ENCODE results near the gene NATD1.

DNA sequence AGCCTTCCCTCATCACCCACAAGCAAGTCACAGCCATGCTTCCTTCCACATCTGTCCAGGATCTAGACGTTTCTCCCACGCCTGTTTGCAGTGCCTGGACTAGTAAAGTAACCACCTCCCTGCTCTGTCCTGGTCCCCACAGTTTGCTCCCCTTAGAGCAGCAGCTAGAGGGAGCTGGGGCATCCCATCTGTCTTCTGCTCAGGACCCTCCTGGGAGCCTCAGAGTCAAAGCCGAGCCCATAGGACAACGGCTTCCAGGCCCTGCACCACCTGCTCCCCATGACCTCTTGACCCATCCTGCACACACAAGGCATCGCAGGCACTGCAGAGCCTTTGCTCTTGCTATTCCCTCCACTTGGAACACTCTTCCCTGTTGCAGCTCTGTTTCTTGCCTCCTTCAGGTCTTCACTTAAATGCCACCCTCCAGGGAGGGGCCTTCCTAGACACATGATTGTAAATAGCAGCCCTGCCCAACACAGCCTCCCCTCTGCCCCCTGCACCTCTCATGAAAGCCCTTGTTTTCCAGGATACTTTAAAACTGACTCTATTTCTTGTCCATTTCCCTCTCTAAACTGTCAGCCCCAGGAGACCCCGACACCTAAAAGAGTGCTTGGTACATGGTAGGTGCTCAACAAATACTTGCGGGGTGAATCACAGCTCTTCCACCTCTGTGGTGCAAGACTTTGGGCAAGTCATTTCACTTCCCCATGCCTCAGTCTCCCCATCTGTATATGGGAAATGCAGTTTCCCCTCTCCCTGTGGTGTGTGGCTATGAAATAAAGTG, 3.1 kb downstream of the NATD1 start:
- TF ChIP-seq CTCF (IDR thresholded peaks at IDR 0.05; ENCODE audit: borderline replicate concordance, extremely low read depth, low read length, poor library complexity, severe bottlenecking) (peak; percentile 11), EZH2 (IDR thresholded peaks at IDR 0.05; ENCODE audit: borderline replicate concordance, low read depth, low read length, severe bottlenecking) (no peak)
